HEK293 (cell line): ENCODE results near the gene MLF2.
A peak's percentile ranks its signal among the peaks of the same experiment; 100 is the strongest.

Experiments used
- BCL11A ChIP-seq: fragments of 450-650 bp; formaldehyde crosslinking; IDR thresholded peaks from 2 replicates; pipeline ENCODE4 v1.5.1; 2016; ENCODE audit warnings: low read depth, missing biosample characterization, missing genetic modification characterization
- FEZF1 ChIP-seq: fragments of 450-650 bp; formaldehyde crosslinking; IDR thresholded peaks from 2 replicates; pipeline ENCODE4 v1.5.1; 2016; ENCODE audit warnings: missing biosample characterization, missing genetic modification characterization
- HOXA7 ChIP-seq: sonication (generic); formaldehyde crosslinking; IDR thresholded peaks from 2 replicates; pipeline ENCODE4 v1.8.1; 2022; ENCODE audit warnings: missing genetic modification reagents, borderline replicate concordance
- HOXD13 ChIP-seq: sonication (generic); formaldehyde crosslinking; IDR thresholded peaks from 2 replicates; pipeline ENCODE4 v1.8.0; 2022; ENCODE audit warnings: missing genetic modification reagents, borderline replicate concordance
- KLF1 ChIP-seq: fragments of 450-650 bp; formaldehyde crosslinking; IDR thresholded peaks from 2 replicates; pipeline ENCODE4 v1.5.1; 2016; ENCODE audit warnings: missing biosample characterization, missing genetic modification characterization
- KLF10 ChIP-seq: fragments of 450-650 bp; IDR thresholded peaks from 2 replicates; pipeline ENCODE4 v1.5.1; 2018; ENCODE audit warnings: missing biosample characterization, mild to moderate bottlenecking, missing genetic modification characterization
- PRDM6 ChIP-seq: fragments of 450-650 bp; formaldehyde crosslinking; IDR thresholded peaks from 2 replicates; pipeline ENCODE4 v1.5.1; 2017; ENCODE audit warnings: missing biosample characterization, missing genetic modification characterization
- SALL2 ChIP-seq: fragments of 450-650 bp; formaldehyde crosslinking; IDR thresholded peaks from 2 replicates; pipeline ENCODE4 v1.5.0; 2017; ENCODE audit warnings: missing biosample characterization, mild to moderate bottlenecking, missing genetic modification characterization, borderline replicate concordance
- SP7 ChIP-seq: fragments of 450-650 bp; formaldehyde crosslinking; IDR thresholded peaks from 2 replicates; pipeline ENCODE4 v1.5.1; 2016; ENCODE audit warnings: missing biosample characterization, missing genetic modification characterization
- ZBTB1 ChIP-seq: fragments of 450-650 bp; formaldehyde crosslinking; IDR thresholded peaks from 2 replicates; pipeline ENCODE4 v1.5.1; 2016; ENCODE audit warnings: missing biosample characterization, missing genetic modification characterization
- ZEB2 ChIP-seq: fragments of 450-650 bp; formaldehyde crosslinking; IDR thresholded peaks from 2 replicates; pipeline ENCODE4 v1.5.1; 2016; ENCODE audit warnings: missing biosample characterization, missing genetic modification characterization
- ZFP3 ChIP-seq: fragments of 450-650 bp; formaldehyde crosslinking; IDR thresholded peaks from 2 replicates; pipeline ENCODE4 v1.5.1; 2016; ENCODE audit warnings: low read depth, missing biosample characterization, missing genetic modification characterization
- ZFP41 ChIP-seq: fragments of 450-650 bp; formaldehyde crosslinking; IDR thresholded peaks from 2 replicates; pipeline ENCODE4 v1.5.1; 2016; ENCODE audit warnings: missing biosample characterization, missing genetic modification characterization, borderline replicate concordance
- ZIC2 ChIP-seq: fragments of 450-650 bp; formaldehyde crosslinking; IDR thresholded peaks from 2 replicates; pipeline ENCODE4 v1.5.1; 2016; ENCODE audit warnings: missing biosample characterization, missing genetic modification characterization
- ZNF114 ChIP-seq: fragments of 450-650 bp; formaldehyde crosslinking; IDR thresholded peaks from 2 replicates; pipeline ENCODE4 v1.5.0; 2017; ENCODE audit warnings: missing biosample characterization, missing genetic modification characterization
- ZNF174 ChIP-seq: fragments of 450-650 bp; formaldehyde crosslinking; IDR thresholded peaks from 2 replicates; pipeline ENCODE4 v1.5.0; 2017; ENCODE audit warnings: missing biosample characterization, mild to moderate bottlenecking, missing genetic modification characterization
- ZNF184 ChIP-seq: fragments of 450-650 bp; IDR thresholded peaks from 2 replicates; pipeline ENCODE4 v1.5.1; 2018; ENCODE audit warnings: missing biosample characterization, mild to moderate bottlenecking, missing genetic modification characterization
- ZNF266 ChIP-seq: fragments of 450-650 bp; formaldehyde crosslinking; IDR thresholded peaks from 2 replicates; pipeline ENCODE4 v1.5.1; 2016; ENCODE audit warnings: missing biosample characterization, missing genetic modification characterization, low read depth
- ZNF280C ChIP-seq: fragments of 450-650 bp; formaldehyde crosslinking; IDR thresholded peaks from 2 replicates; pipeline ENCODE4 v1.5.1; 2016; ENCODE audit warnings: missing biosample characterization, missing genetic modification characterization
- ZNF394 ChIP-seq: fragments of 450-650 bp; formaldehyde crosslinking; IDR thresholded peaks from 2 replicates; pipeline ENCODE4 v1.5.1; 2016; ENCODE audit warnings: missing biosample characterization, missing genetic modification characterization, mild to moderate bottlenecking, moderate library complexity, borderline replicate concordance
- ZNF449 ChIP-seq: fragments of 450-650 bp; formaldehyde crosslinking; IDR thresholded peaks from 2 replicates; pipeline ENCODE4 v1.5.1; 2017; ENCODE audit warnings: missing biosample characterization, mild to moderate bottlenecking, missing genetic modification characterization, moderate library complexity
- ZNF521 ChIP-seq: fragments of 450-650 bp; formaldehyde crosslinking; IDR thresholded peaks from 2 replicates; pipeline ENCODE4 v1.5.1; 2017; ENCODE audit warnings: missing biosample characterization, mild to moderate bottlenecking, missing genetic modification characterization
- ZNF549 ChIP-seq: fragments of 450-650 bp; IDR thresholded peaks from 2 replicates; pipeline ENCODE4 v1.5.1; 2018; ENCODE audit warnings: missing biosample characterization, missing genetic modification characterization, mild to moderate bottlenecking, inconsistent platforms, moderate library complexity
- ZNF560 ChIP-seq: fragments of 450-650 bp; formaldehyde crosslinking; IDR thresholded peaks from 2 replicates; pipeline ENCODE4 v1.5.1; 2017; ENCODE audit warnings: missing biosample characterization, missing genetic modification characterization, borderline replicate concordance
- ZNF571 ChIP-seq: fragments of 450-650 bp; formaldehyde crosslinking; IDR thresholded peaks from 2 replicates; pipeline ENCODE4 v1.5.0; 2017; ENCODE audit warnings: missing biosample characterization, missing genetic modification characterization
- ZNF660 ChIP-seq: fragments of 450-650 bp; IDR thresholded peaks from 2 replicates; pipeline ENCODE4 v1.5.1; 2018; ENCODE audit warnings: missing biosample characterization, mild to moderate bottlenecking, missing genetic modification characterization
- ZNF664 ChIP-seq: fragments of 450-650 bp; formaldehyde crosslinking; IDR thresholded peaks from 2 replicates; pipeline ENCODE4 v1.5.1; 2016; ENCODE audit warnings: missing biosample characterization, missing genetic modification characterization
- ZNF830 ChIP-seq: fragments of 450-650 bp; IDR thresholded peaks from 2 replicates; pipeline ENCODE4 v1.5.0; 2018; ENCODE audit warnings: missing biosample characterization, missing genetic modification characterization, low read depth, mild to moderate bottlenecking, moderate library complexity
- ZNF843 ChIP-seq: fragments of 450-650 bp; formaldehyde crosslinking; IDR thresholded peaks from 2 replicates; pipeline ENCODE4 v1.5.1; 2016; ENCODE audit warnings: missing biosample characterization, missing genetic modification characterization
- ZSCAN30 ChIP-seq: fragments of 450-650 bp; IDR thresholded peaks from 2 replicates; pipeline ENCODE4 v1.5.1; 2018; ENCODE audit warnings: missing biosample characterization, mild to moderate bottlenecking, missing genetic modification characterization, moderate library complexity
- TF ChIP-seq, protein P1 (sequence below): fragments of 450-650 bp; formaldehyde crosslinking; conservative IDR thresholded peaks from 2 replicates; pipeline ENCODE4 v1.5.1; 2016; ENCODE audit warnings: low read depth, missing biosample characterization, missing genetic modification characterization

MLF2 gene

GRCh38 chr12:6766651-6767349, 13.9 kb upstream of the MLF2 start (continued):
- TF ChIP-seq PRDM6 (no peak), KLF10 (tag by site-specific recombination) (no peak; the same call in 1 of the 2 replicates), ZBTB1 (tag by site-specific recombination) (no peak), HOXD13 (CRISPR knock-in tag) (no peak), ZEB2 (tag by site-specific recombination) (peak; percentile 91), ZNF664 (tag by site-specific recombination) (no peak), ZNF660 (tag by site-specific recombination) (no peak; the same call in 1 of the 2 replicates), ZNF830 (tag by site-specific recombination) (no peak), ZNF571 (no peak), SP7 (peak; percentile 21; the same call in 1 of the 2 replicates), BCL11A (peak; percentile 75; the same call in 1 of the 2 replicates), ZSCAN30 (tag by site-specific recombination) (no peak), ZNF184 (tag by site-specific recombination) (no peak), ZNF560 (tag by site-specific recombination) (no peak), ZIC2 (tag by site-specific recombination) (no peak), HOXA7 (CRISPR knock-in tag) (no peak), ZNF549 (no peak), FEZF1 (tag by site-specific recombination) (no peak), ZFP41 (tag by site-specific recombination) (no peak), ZNF449 (tag by site-specific recombination) (no peak), ZNF174 (tag by site-specific recombination) (no peak), ZNF114 (no peak), ZNF843 (tag by site-specific recombination) (no peak; the same call in 1 of the 2 replicates), KLF1 (peak; percentile 83), ZNF266 (tag by site-specific recombination) (no peak), ZNF280C (tag by site-specific recombination) (no peak), SALL2 (tag by site-specific recombination) (no peak), ZNF394 (tag by site-specific recombination) (peak; percentile 48; the same call in 1 of the 2 replicates), ZNF521 (tag by site-specific recombination) (no peak), ZFP3 (tag by site-specific recombination) (no peak)
- TF ChIP-seq, protein P1, sequence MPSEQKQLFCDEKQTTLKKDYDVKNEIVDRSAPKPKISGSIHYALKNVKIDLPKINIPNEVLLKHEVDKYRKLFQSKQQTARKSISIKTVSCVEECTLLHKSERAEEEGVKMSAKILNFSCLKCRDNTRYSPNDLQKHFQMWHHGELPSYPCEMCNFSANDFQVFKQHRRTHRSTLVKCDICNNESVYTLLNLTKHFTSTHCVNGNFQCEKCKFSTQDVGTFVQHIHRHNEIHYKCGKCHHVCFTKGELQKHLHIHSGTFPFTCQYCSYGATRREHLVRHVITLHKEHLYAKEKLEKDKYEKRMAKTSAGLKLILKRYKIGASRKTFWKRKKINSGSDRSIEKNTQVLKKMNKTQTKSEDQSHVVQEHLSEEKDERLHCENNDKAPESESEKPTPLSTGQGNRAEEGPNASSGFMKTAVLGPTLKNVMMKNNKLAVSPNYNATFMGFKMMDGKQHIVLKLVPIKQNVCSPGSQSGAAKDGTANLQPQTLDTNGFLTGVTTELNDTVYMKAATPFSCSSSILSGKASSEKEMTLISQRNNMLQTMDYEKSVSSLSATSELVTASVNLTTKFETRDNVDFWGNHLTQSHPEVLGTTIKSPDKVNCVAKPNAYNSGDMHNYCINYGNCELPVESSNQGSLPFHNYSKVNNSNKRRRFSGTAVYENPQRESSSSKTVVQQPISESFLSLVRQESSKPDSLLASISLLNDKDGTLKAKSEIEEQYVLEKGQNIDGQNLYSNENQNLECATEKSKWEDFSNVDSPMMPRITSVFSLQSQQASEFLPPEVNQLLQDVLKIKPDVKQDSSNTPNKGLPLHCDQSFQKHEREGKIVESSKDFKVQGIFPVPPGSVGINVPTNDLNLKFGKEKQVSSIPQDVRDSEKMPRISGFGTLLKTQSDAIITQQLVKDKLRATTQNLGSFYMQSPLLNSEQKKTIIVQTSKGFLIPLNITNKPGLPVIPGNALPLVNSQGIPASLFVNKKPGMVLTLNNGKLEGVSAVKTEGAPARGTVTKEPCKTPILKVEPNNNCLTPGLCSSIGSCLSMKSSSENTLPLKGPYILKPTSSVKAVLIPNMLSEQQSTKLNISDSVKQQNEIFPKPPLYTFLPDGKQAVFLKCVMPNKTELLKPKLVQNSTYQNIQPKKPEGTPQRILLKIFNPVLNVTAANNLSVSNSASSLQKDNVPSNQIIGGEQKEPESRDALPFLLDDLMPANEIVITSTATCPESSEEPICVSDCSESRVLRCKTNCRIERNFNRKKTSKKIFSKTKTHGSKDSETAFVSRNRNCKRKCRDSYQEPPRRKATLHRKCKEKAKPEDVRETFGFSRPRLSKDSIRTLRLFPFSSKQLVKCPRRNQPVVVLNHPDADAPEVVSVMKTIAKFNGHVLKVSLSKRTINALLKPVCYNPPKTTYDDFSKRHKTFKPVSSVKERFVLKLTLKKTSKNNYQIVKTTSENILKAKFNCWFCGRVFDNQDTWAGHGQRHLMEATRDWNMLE: no peak
